GM12873 (cell line): ENCODE measurements around the gene CR1.

Source experiments
- CTCF ChIP-seq: IDR thresholded peaks from 2 replicates; pipeline ENCODE4 v1.5.1; 2012; ENCODE audit warnings: low read depth, mild to moderate bottlenecking, moderate library complexity, low read length, control low read depth; ENCODE audit not compliant: insufficient read depth; ENCODE audit errors: missing control alignments

Gene CR1

GRCh38 chr1:207654320-207654719 lies 158.4 kb downstream of the CR1 start:
- no peak for TF ChIP-seq CTCF

GRCh38 chr1:207658408-207658807 lies 162.5 kb downstream of the CR1 start:
- TF ChIP-seq CTCF = no peak

GRCh38 chr1:207658904-207659485 lies 163.0 kb downstream of the CR1 start:
- TF ChIP-seq CTCF = no peak

- TF ChIP-seq CTCF = no peak
Observed at GRCh38 chr1:207659545-207660153, 163.7 kb downstream of the CR1 start.

GRCh38 chr1:207666342-207666741 lies 170.4 kb downstream of the CR1 start:
- no peak for TF ChIP-seq CTCF

GRCh38 chr1:207669528-207670009 lies 173.6 kb downstream of the CR1 start:
- TF ChIP-seq CTCF = no peak

- TF ChIP-seq CTCF = no peak
Observed at GRCh38 chr1:207670192-207670591, 174.2 kb downstream of the CR1 start.
